Right lobe of liver (tissue), 4 donors: ENCODE measurements around the gene ARHGAP15.

Source experiments
- POLR2A ChIP-seq: fragments of 450-650 bp; IDR thresholded peaks from one replicate; pipeline ENCODE4 v1.6.1; 2017; ENCODE audit warnings: antibody characterized with exemption, mild to moderate bottlenecking
- TF ChIP-seq, protein P1 (sequence below), 4 donors: fragments of 200-600 bp in 3 of 4; fragments of 450-650 bp in 1 of 4; IDR thresholded peaks; one replicate each; pipeline versions ENCODE4 v1.5.1 to v1.8.0; 2016 to 2022; ENCODE audit warnings: antibody characterized with exemption in 4 of 4, mild to moderate bottlenecking in 2 of 4
- donor health status: DM: no; HTN: no; CAD: no.
- donor health status: DM: no; HTN: no; CAD: no.
- donor health status: DM: no; HTN: yes; CAD: no.

DNA sequence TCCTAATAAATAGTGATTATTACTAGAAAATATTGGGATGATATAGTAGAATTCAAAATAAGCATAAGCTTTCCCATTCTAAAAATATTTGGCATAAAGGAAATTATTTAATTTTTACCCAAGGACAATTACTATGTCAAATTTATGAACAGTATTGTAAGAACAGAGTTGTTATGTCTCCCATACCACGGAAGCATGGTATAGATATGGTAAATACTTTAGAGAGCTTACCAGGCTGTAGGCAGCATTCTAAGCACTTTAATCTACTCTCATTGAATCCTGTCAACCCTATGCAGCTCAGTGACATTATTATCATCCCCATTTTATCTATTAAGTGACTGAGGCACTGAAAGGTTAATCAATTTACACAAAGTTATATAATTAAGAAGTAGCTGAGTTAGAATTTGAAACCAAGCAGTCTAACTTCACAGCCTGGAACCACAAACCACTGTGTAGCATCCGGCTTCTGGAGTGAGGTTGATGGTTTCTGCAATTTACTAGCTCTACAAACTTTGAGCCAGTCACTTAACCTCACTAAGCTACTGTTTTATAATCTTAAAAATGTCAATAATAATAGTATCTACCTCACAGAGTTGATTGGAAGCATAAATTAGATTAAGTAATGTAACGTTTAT, 323.7 kb downstream of the ARHGAP15 start:
- TF ChIP-seq, protein P1, sequence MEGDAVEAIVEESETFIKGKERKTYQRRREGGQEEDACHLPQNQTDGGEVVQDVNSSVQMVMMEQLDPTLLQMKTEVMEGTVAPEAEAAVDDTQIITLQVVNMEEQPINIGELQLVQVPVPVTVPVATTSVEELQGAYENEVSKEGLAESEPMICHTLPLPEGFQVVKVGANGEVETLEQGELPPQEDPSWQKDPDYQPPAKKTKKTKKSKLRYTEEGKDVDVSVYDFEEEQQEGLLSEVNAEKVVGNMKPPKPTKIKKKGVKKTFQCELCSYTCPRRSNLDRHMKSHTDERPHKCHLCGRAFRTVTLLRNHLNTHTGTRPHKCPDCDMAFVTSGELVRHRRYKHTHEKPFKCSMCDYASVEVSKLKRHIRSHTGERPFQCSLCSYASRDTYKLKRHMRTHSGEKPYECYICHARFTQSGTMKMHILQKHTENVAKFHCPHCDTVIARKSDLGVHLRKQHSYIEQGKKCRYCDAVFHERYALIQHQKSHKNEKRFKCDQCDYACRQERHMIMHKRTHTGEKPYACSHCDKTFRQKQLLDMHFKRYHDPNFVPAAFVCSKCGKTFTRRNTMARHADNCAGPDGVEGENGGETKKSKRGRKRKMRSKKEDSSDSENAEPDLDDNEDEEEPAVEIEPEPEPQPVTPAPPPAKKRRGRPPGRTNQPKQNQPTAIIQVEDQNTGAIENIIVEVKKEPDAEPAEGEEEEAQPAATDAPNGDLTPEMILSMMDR (IDR thresholded peaks at IDR 0.05), result no peak
- no peak for TF ChIP-seq POLR2A
